KOPT-K1 (cell line): Measurements from ENCODE around the gene DCAF8.

ENCODE experiments used
- H3K27ac ChIP-seq: fragments of 200-600 bp; sonication (generic); 2 replicates; pipeline ENCODE4 v1.5.1; 2016; ENCODE audit warnings: antibody characterized with exemption, mild to moderate bottlenecking, low read depth, low read length; ENCODE audit not compliant: poor library complexity, severe bottlenecking
- H3K36me3 ChIP-seq: fragments of 200-600 bp; sonication (generic); 2 replicates; pipeline ENCODE4 v1.5.1; 2017; ENCODE audit warnings: antibody characterized with exemption, mild to moderate bottlenecking, low read length, moderate library complexity; ENCODE audit not compliant: insufficient read depth
- H3K9me3 ChIP-seq: fragments of 200-600 bp; sonication (generic); 2 replicates; pipeline ENCODE4 v1.5.1; 2017; ENCODE audit warnings: antibody characterized with exemption, low read length, mild to moderate bottlenecking; ENCODE audit not compliant: insufficient read depth, poor library complexity, severe bottlenecking

The DCAF8 gene

DNA sequence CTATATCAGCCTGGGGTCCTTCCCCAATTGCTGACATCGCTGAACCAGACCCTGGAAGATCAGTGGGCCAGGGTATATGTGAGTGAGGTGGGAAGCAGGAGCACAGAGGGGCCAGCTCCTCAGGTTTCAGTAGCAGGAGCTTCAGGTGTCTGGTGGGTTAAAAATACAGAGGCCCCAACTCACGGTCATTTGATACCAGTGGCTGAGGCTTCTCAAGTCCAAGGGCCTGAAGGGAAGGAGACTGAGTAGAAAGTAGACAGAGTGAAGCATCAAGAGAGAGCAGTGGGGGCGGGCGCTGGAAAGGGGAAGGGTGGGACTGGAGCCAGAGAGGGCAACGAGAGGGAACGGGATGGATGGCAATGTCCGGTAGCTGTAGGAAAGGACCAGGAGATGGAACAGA is 74.0 kb downstream of the DCAF8 start:
- no peak overlapping the region for H3K27ac ChIP-seq
- no peaks in the 10 kb centered on the region for H3K9me3 ChIP-seq
- no peaks in the 10 kb centered on the region for H3K36me3 ChIP-seq

DNA sequence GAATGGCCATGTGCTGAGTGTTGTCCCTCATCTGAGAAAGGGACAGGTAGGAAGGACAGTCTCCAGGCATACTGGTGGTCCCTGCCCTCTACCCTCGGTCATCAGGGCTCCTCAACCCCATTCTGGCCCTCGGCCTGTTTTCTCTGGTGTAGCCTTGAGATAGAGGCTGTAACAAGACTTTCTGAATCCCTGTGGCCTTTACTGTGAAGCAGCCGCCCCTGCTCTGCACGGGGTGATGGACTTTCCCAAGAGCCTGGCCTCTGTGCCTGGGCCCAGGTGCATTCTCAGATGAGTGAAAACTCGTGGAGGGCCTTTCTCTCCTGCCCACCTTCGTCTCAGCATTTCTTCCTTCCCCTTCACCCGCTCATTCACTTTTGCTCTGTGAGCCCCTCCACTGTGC is 74.9 kb downstream of the DCAF8 start:
- Histone ChIP-seq H3K27ac (no peak overlapping the region), H3K9me3 (no peaks in the 10 kb centered on the region), H3K36me3 (no peaks in the 10 kb centered on the region)

DNA sequence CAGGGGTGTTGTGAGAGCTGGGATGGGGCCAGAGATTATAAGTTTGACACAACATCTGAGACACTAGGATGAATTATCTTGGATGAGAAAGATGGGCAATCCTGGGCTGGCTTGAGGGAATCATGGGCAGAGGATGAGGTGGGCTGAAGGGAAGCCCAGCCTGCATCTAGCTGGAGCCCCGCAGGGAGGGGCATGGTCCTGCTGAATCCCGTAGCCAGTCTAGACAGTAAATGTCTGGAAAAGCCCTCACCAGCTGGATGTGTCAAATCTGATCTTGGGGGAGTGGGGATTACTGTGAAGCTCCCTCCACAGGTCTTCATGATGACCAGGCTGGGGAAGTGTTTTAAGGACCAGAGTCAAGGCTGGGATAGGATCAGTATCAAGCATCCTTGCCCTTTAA is 75.6 kb downstream of the DCAF8 start:
- no peaks in the 10 kb centered on the region for H3K9me3 ChIP-seq
- no peaks in the 10 kb centered on the region for H3K36me3 ChIP-seq
- H3K27ac ChIP-seq, result no peak overlapping the region

DNA sequence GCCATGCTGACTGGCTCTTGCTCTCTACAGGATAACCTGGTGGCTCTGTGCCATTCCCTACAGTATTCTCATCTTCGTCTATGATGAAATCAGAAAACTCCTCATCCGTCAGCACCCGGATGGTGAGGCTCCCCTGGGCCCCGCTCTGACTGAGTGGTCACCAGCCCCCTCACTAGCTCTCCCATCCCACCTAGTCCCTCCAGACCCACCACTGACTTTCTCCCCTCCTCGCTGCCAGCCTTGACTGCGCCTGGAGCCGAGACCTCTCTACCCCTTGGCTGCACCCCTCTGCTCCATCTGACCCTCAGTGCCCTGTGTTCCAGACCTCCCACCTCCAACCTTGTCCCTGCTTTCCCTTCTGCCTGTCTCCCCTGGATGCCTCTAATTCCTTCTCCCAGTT is 76.1 kb downstream of the DCAF8 start:
- Histone ChIP-seq H3K36me3 (no peaks in the 10 kb centered on the region), H3K9me3 (no peaks in the 10 kb centered on the region), H3K27ac (no peak overlapping the region)

DNA sequence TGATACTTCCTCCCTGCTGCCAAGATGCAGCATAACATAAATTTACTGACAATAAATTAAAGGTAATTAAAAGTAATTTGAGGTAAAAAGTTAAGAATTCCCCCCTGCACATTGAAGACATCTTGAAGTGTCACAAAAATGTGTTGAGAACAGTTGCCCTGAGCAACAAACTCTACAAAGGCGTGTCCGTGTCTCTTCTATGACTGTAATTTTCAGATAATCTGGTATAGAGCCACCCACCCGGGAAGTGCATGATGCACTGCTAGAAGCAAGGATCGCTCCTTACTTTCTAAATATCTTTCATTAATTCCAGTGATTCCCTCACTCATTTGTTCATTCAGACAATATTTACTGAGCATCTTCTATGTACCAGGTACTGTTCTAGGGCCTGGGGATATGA is 83.0 kb downstream of the DCAF8 start:
- no peak overlapping the region for H3K27ac ChIP-seq
- H3K36me3 ChIP-seq, result no peaks in the 10 kb centered on the region
- H3K9me3 ChIP-seq, result no peaks in the 10 kb centered on the region

DNA sequence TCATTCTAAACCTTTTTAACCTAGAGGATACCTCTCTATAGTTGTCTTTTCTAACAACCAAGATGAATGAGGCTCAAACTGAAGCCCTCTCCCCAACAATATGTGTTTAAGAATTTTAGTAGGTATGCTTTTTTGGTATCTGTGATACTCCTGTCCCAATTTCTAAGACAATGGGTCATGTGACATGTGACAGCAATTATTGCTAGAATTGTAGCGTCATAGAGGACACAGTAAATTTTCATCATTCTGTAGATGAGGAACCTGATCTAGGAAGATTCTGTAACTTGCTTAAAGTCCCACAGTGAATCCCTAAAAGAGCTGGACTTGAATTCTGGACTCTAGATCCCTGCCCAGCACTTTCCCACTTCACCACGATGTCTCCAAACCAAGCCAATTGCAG is 83.6 kb downstream of the DCAF8 start:
- no peaks in the 10 kb centered on the region for H3K9me3 ChIP-seq
- no peak overlapping the region for H3K27ac ChIP-seq
- no peaks in the 10 kb centered on the region for H3K36me3 ChIP-seq

DNA sequence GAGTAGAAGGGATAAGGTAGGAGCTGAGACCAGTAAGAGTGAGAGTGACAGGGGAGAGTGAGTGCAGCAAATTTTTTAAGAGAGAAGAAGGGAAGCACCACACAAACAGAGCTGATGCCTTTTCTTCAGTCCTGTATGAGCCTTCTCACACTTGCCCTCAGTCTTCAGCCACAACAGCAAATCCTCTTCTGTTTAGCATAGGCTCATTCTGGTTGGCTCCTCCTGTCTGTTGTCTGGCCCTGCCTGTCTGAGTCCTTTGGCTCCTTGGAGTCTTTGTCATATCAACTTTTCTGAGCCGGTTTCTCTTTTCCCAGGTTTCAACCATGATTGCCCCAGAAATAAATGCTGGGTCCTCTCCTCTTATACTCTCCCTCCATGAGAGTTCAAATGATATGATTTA is 84.7 kb downstream of the DCAF8 start:
- Histone ChIP-seq H3K36me3 (no peaks in the 10 kb centered on the region), H3K27ac (no peak overlapping the region), H3K9me3 (no peaks in the 10 kb centered on the region)

DNA sequence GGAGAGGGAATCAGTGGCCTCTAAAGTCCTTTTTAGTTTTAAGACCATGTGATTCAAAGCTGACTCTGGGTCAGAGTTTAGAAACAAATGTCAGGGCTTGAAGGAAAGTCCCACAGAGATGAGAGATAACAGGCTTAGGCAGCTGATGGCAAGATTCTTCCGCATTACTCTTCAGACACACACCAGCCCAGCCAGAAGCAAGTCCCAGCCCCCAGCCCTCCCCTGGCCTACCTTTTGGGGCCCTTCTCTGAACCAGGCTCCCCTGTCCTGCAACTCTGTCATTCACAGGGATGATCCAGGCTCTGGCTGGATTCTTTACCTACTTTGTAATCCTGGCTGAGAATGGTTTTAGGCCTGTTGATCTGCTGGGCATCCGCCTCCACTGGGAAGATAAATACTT is 85.1 kb downstream of the DCAF8 start:
- Histone ChIP-seq H3K9me3 (no peaks in the 10 kb centered on the region), H3K27ac (no peak overlapping the region), H3K36me3 (no peaks in the 10 kb centered on the region)

- H3K36me3 ChIP-seq, result no peaks in the 10 kb centered on the region
- H3K9me3 ChIP-seq, result no peaks in the 10 kb centered on the region
- H3K27ac ChIP-seq, result no peak overlapping the region
These were observed 90.4 kb downstream of the DCAF8 start for GRCh38 chr1:160171980-160172379.

DNA sequence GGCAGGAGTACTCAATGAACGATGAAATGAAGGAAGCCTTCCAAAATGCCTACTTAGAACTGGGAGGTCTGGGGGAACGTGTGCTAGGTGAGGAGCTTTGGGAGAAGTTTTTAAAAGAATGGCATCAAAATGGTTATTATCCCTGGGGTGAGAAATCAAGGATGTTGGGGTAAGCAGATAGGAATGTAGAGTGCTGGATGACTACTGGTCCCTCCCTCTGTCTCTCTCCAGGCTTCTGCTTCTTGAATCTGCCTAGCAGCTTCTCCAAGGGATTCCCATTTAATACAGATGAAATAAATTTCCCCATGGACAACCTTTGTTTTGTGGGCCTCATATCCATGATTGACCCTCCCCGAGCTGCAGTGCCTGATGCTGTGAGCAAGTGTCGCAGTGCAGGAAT is 91.0 kb downstream of the DCAF8 start:
- H3K27ac ChIP-seq, result no peak overlapping the region
- no peaks in the 10 kb centered on the region for H3K36me3 ChIP-seq
- no peaks in the 10 kb centered on the region for H3K9me3 ChIP-seq

DNA sequence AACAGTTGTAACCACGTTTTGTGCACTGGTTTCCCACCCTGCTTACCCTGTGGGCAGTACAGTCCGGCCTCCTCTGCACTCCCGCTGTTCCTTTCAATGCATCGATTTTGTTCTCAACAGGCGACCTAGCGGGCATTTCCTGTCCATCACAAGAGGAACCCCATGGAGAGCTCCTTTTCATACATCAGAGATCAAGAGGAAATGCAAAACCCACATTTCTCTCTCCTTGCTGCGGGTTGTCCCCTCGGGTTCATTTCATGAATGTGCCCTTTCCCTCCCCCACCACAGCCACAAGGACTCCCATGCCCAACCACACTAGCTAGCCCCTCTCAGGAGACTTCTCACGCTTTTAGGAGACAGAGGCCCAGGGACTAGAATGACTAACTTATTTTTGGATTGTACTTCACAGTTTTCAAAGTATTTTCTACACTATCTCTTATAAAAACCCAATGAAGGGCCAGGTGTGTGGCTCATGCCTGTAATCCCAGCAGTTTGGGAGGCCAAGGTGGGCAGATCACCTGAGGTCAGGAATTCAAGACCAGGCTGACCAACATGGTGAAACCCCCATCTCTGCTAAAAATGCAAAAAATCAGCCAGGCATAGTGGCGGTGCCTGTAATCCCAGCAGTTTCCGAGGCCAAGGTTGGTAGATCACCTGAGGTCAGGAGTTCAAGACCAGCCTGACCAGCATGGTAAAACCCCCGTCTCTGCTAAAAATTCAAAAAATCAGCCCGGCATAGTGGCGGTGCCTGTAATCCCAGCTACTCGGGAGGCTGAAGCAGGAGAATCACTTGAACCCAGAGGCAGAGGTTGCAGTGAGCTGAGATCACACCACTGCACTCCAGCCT is 92.6 kb downstream of the DCAF8 start:
- Histone ChIP-seq H3K9me3 (no peaks in the 10 kb centered on the region), H3K27ac (no peak overlapping the region), H3K36me3 (no peaks in the 10 kb centered on the region)

GRCh38 chr1:160168609-160169369 is 93.6 kb downstream of the DCAF8 start:
- H3K36me3 ChIP-seq, result no peaks in the 10 kb centered on the region
- H3K27ac ChIP-seq, result no peak overlapping the region
- no peaks in the 10 kb centered on the region for H3K9me3 ChIP-seq

DNA sequence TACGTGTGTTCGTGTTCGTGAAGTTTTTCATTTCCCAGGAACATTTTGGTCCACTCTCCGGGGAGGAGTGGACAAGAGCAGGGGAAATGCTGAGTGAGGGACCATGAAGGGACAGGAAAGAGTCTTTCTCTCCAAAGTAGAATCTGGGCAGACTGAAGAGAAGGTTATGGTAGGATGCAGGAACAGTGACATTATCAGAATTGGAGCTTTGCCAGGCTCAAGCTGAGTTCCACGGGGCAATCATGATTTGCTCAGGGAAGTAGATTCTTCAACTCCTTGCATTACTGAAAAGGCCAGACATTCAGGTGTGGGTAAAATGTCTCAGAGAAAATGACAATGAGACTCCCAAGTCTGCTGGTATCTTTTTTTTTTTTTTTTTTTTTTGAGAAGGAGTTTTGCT is 94.3 kb downstream of the DCAF8 start:
- H3K9me3 ChIP-seq, result no peaks in the 10 kb centered on the region
- no peaks in the 10 kb centered on the region for H3K36me3 ChIP-seq
- H3K27ac ChIP-seq, result no peak overlapping the region

DNA sequence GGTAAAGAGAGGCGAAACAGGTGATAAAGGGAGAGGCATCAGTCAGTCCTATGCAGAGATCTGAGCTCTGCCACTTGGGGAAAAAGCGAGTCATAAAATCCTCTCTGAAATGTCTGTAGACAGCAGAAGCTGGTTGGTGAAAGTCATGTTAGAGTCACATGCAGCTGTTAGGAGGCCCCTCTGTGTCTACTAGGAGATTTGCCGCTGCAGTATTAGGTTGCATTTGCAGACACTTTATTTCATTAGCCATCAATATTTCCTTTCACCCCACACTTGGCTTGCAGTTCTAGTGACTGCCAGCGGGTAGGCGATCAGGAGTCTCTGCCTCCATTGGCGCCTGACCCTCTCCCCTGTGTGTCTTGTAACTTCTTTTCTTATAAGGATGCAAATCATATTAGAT is 94.8 kb downstream of the DCAF8 start:
- H3K36me3 ChIP-seq, result no peaks in the 10 kb centered on the region
- no peaks in the 10 kb centered on the region for H3K9me3 ChIP-seq
- no peak overlapping the region for H3K27ac ChIP-seq

DNA sequence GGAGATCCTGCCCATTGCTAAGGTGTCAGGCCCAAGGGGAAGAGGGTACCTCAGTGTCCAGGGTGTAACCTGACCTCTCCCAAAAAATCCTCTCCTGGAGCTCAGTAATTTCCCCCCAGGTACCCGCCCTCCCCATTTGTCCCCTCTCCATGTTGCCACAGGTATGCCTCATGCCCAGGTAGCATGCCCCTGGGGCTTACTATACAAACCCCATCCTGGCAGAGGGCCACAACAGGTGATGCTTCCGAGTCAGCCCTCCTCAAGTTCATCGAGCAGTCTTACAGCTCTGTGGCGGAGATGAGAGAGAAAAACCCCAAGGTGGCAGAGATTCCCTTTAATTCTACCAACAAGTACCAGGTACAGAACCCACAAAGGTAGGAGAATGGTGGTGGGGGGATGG is 95.3 kb downstream of the DCAF8 start:
- no peaks in the 10 kb centered on the region for H3K36me3 ChIP-seq
- H3K9me3 ChIP-seq, result no peaks in the 10 kb centered on the region
- H3K27ac ChIP-seq, result no peak overlapping the region
